ENCODE results near the gene ANKFY1. TPM values are rescaled to one million over a fixed set of nuclear protein-coding genes. Genes with fewer than 3 reads are reported as not detected.

The ANKFY1 gene
- total RNA-seq, 1 experiment from 2014 or later, result 63.2 TPM

GRCh38 chr17:4163951-4164350 lies 99.8 kb downstream of the ANKFY1 start:
- Histone ChIP-seq H3K36me3 (ENCODE audit: insufficient read depth, low read length, poor library complexity, severe bottlenecking) (peaks cover 10% of the 10 kb centered on the region), H3K27me3 (replicated peaks; ENCODE audit: insufficient read depth, low read depth, low read length, poor library complexity) (no peaks in the 10 kb centered on the region), H3K4me1 (ENCODE audit: insufficient read depth, low read length, poor library complexity, severe bottlenecking) (no peaks in the 10 kb centered on the region), H3K27ac (ENCODE audit: low read depth, low read length, poor library complexity, severe bottlenecking) (no peak overlapping the region), H3K4me3 (ENCODE audit: low read depth, low read length, poor library complexity, severe bottlenecking) (no peak overlapping the region), H3K9me3 (ENCODE audit: low read depth, low read length, poor library complexity, severe bottlenecking) (no peaks in the 10 kb centered on the region)
- no TSS peak for BruUV-seq (replicated peaks)
- POLR2A ChIA-PET (ENCODE audit: low non-redundant PET), result no interaction called here
- intact Hi-C loops (cut with micrococcal nuclease; ENCODE audit: unreplicated experiment), result no loop called here
- DNase-seq (ENCODE audit: low spot score), result no peak
- CTCF ChIA-PET, result no interaction called here
- TF ChIP-seq EZH2 (IDR thresholded peaks at IDR 0.05; ENCODE audit: borderline replicate concordance, low read depth, low read length, poor library complexity, severe bottlenecking) (no peak), CTCF (conservative IDR thresholded peaks at IDR 0.05; ENCODE audit: low read depth, low read length) (no peak)

- Histone ChIP-seq H3K27ac (ENCODE audit: low read depth, low read length, poor library complexity, severe bottlenecking) (no peak overlapping the region), H3K4me1 (ENCODE audit: insufficient read depth, low read length, poor library complexity, severe bottlenecking) (no peaks in the 10 kb centered on the region), H3K4me3 (ENCODE audit: low read depth, low read length, poor library complexity, severe bottlenecking) (no peak overlapping the region), H3K27me3 (replicated peaks; ENCODE audit: insufficient read depth, low read depth, low read length, poor library complexity) (no peaks in the 10 kb centered on the region), H3K36me3 (ENCODE audit: insufficient read depth, low read length, poor library complexity, severe bottlenecking) (peaks cover 7% of the 10 kb centered on the region), H3K9me3 (ENCODE audit: low read depth, low read length, poor library complexity, severe bottlenecking) (no peaks in the 10 kb centered on the region)
- CTCF ChIA-PET, result no interaction called here
- TF ChIP-seq CTCF (conservative IDR thresholded peaks at IDR 0.05; ENCODE audit: low read depth, low read length) (no peak), EZH2 (IDR thresholded peaks at IDR 0.05; ENCODE audit: borderline replicate concordance, low read depth, low read length, poor library complexity, severe bottlenecking) (no peak)
- POLR2A ChIA-PET (ENCODE audit: low non-redundant PET), result interaction anchor here (0.7 kb wide), 1 partner anchor 319 kb away, joined by 3 read pairs; no protein-coding TSS in a partner anchor
- BruUV-seq (replicated peaks), result no TSS peak
- intact Hi-C loops (cut with micrococcal nuclease; ENCODE audit: unreplicated experiment), result no loop called here
- DNase-seq (ENCODE audit: low spot score), result no peak
Observed at GRCh38 chr17:4162775-4163466, 100.9 kb downstream of the ANKFY1 start.

GRCh38 chr17:4162321-4162720 lies 101.5 kb downstream of the ANKFY1 start:
- H3K27ac ChIP-seq (ENCODE audit: low read depth, low read length, poor library complexity, severe bottlenecking), result no peak overlapping the region

More at GRCh38 chr17:4162321-4162720, 101.5 kb downstream of the ANKFY1 start:
- POLR2A ChIA-PET (ENCODE audit: low non-redundant PET), result interaction anchor here (0.7 kb wide), 1 partner anchor 320 kb away, joined by 3 read pairs; no protein-coding TSS in a partner anchor
- Histone ChIP-seq H3K4me1 (ENCODE audit: insufficient read depth, low read length, poor library complexity, severe bottlenecking) (no peaks in the 10 kb centered on the region), H3K27me3 (replicated peaks; ENCODE audit: insufficient read depth, low read depth, low read length, poor library complexity) (no peaks in the 10 kb centered on the region), H3K9me3 (ENCODE audit: low read depth, low read length, poor library complexity, severe bottlenecking) (no peaks in the 10 kb centered on the region), H3K4me3 (ENCODE audit: low read depth, low read length, poor library complexity, severe bottlenecking) (no peak overlapping the region), H3K36me3 (ENCODE audit: insufficient read depth, low read length, poor library complexity, severe bottlenecking) (peaks cover 7% of the 10 kb centered on the region)
- CTCF ChIA-PET, result no interaction called here
- TF ChIP-seq EZH2 (IDR thresholded peaks at IDR 0.05; ENCODE audit: borderline replicate concordance, low read depth, low read length, poor library complexity, severe bottlenecking) (no peak), CTCF (conservative IDR thresholded peaks at IDR 0.05; ENCODE audit: low read depth, low read length) (no peak)
- no peak for DNase-seq (ENCODE audit: low spot score)
- intact Hi-C loops (cut with micrococcal nuclease; ENCODE audit: unreplicated experiment), result no loop called here
- BruUV-seq (replicated peaks), result no TSS peak

All from A673 (cell line).